SK-N-MC (cell line): ENCODE measurements around the gene C1QL2.

Experiments used
- DNase-seq: peaks from one replicate; pipeline ENCODE4 v3.0.0-alpha.2; 2011; ENCODE audit warnings: low read depth, low spot score
- H3K27ac ChIP-seq: fragments of 200-600 bp; sonication (generic); 2 replicates; pipeline ENCODE4 v1.5.1; 2016; ENCODE audit warnings: mixed run types
- H3K36me3 ChIP-seq: fragments of 200-600 bp; sonication (generic); 2 replicates; pipeline ENCODE4 v1.6.1; 2017; ENCODE audit warnings: antibody characterized with exemption, low read length, mixed read lengths; ENCODE audit not compliant: insufficient read depth
- H3K4me3 ChIP-seq: fragments of 200-600 bp; sonication (generic); 2 replicates; pipeline ENCODE4 v1.5.1; 2016
- H3K9ac ChIP-seq: fragments of 200-600 bp; sonication (generic); 2 replicates; pipeline ENCODE4 v1.8.0; 2017; ENCODE audit warnings: mixed run types, mixed read lengths; ENCODE audit not compliant: insufficient read length
- H3K9me3 ChIP-seq: fragments of 200-600 bp; sonication (generic); 2 replicates; pipeline ENCODE4 v1.6.1; 2017; ENCODE audit warnings: low read depth, mild to moderate bottlenecking, antibody characterized with exemption, low read length, moderate library complexity, mixed read lengths
- EZH2 ChIP-seq: fragments of 200-600 bp; sonication (generic); IDR thresholded peaks from one replicate; pipeline ENCODE4 v1.6.1; 2017; ENCODE audit warnings: antibody characterized with exemption
- FOXP2 ChIP-seq: optimal IDR thresholded peaks from 2 replicates; pipeline ENCODE3; 2011; ENCODE audit warnings: mild to moderate bottlenecking, moderate library complexity; ENCODE audit not compliant: insufficient read depth; ENCODE audit errors: extremely low read length, control extremely low read depth
- POLR2AphosphoS5 ChIP-seq: IDR thresholded peaks from 2 replicates; pipeline ENCODE4 v1.6.1; 2012; ENCODE audit warnings: mild to moderate bottlenecking, low read depth, low read length, borderline replicate concordance

Gene C1QL2

GRCh38 chr2:119197529-119198239 lies 39.1 kb upstream of the C1QL2 start:
- Histone ChIP-seq H3K4me3 (no peak overlapping the region), H3K9ac (no peak overlapping the region), H3K9me3 (0 out of 2 replicates have a peak, but pooled peaks cover 4% of the 10 kb centered on the region), H3K36me3 (no peaks in the 10 kb centered on the region), H3K27ac (peak overlapping the region; percentile 3)
- DNase-seq = no peak
- TF ChIP-seq FOXP2 = no peak
- TF ChIP-seq EZH2 = no peak
- TF ChIP-seq POLR2AphosphoS5 = no peak

GRCh38 chr2:119197126-119197405 lies 38.5 kb upstream of the C1QL2 start:
- H3K9ac ChIP-seq = no peak overlapping the region
- DNase-seq = no peak
- 0 out of 2 replicates have a peak overlapping the region, but pooled peaks have one; percentile 3 for H3K27ac ChIP-seq
- H3K36me3 ChIP-seq = no peaks in the 10 kb centered on the region
- H3K4me3 ChIP-seq = no peak overlapping the region
- H3K9me3 ChIP-seq = 0 out of 2 replicates have a peak, but pooled peaks cover 4% of the 10 kb centered on the region
- TF ChIP-seq EZH2 = no peak
- TF ChIP-seq POLR2AphosphoS5 = no peak
- no peak for TF ChIP-seq FOXP2

GRCh38 chr2:119196301-119197125 lies 38.0 kb upstream of the C1QL2 start:
- DNase-seq = no peak
- TF ChIP-seq FOXP2 = no peak
- TF ChIP-seq POLR2AphosphoS5 = no peak
- no peak for TF ChIP-seq EZH2
- H3K9ac ChIP-seq = no peak overlapping the region

GRCh38 chr2:119195887-119196286 lies 37.3 kb upstream of the C1QL2 start:
- no peak overlapping the region for H3K4me3 ChIP-seq
- no peak overlapping the region for H3K27ac ChIP-seq
- no peak for TF ChIP-seq EZH2
- H3K36me3 ChIP-seq = no peaks in the 10 kb centered on the region
- no peak overlapping the region for H3K9ac ChIP-seq
- H3K9me3 ChIP-seq = 0 out of 2 replicates have a peak, but pooled peaks cover 4% of the 10 kb centered on the region
- DNase-seq = no peak

More at GRCh38 chr2:119196301-119197125, 38.0 kb upstream of the C1QL2 start:
- Histone ChIP-seq H3K9me3 (0 out of 2 replicates have a peak, but pooled peaks cover 4% of the 10 kb centered on the region), H3K4me3 (no peak overlapping the region), H3K27ac (no peak overlapping the region), H3K36me3 (no peaks in the 10 kb centered on the region)

- Histone ChIP-seq H3K4me3 (no peak overlapping the region), H3K36me3 (no peaks in the 10 kb centered on the region), H3K27ac (peak overlapping the region; percentile 96)
These were observed 36.5 kb upstream of the C1QL2 start for GRCh38 chr2:119195001-119195400.

GRCh38 chr2:119192893-119193292 lies 34.3 kb upstream of the C1QL2 start:
- no peak for DNase-seq
- Histone ChIP-seq H3K9me3 (0 out of 2 replicates have a peak, but pooled peaks cover 4% of the 10 kb centered on the region), H3K36me3 (no peaks in the 10 kb centered on the region), H3K27ac (peak overlapping the region; percentile 95), H3K4me3 (no peak overlapping the region), H3K9ac (no peak overlapping the region)
- no peak for TF ChIP-seq POLR2AphosphoS5
- TF ChIP-seq EZH2 = no peak
- no peak for TF ChIP-seq FOXP2

More at GRCh38 chr2:119195001-119195400, 36.5 kb upstream of the C1QL2 start:
- no peak for DNase-seq
- no peak for TF ChIP-seq EZH2
- TF ChIP-seq POLR2AphosphoS5 = no peak
- TF ChIP-seq FOXP2 = no peak
- Histone ChIP-seq H3K9me3 (0 out of 2 replicates have a peak, but pooled peaks cover 4% of the 10 kb centered on the region), H3K9ac (no peak overlapping the region)

GRCh38 chr2:119190321-119191111 lies 32.0 kb upstream of the C1QL2 start:
- no peak for DNase-seq
- Histone ChIP-seq H3K9ac (no peak overlapping the region), H3K4me3 (no peak overlapping the region), H3K36me3 (no peaks in the 10 kb centered on the region), H3K27ac (no peak overlapping the region), H3K9me3 (0 out of 2 replicates have a peak, but pooled peaks cover 4% of the 10 kb centered on the region)
- TF ChIP-seq EZH2 = no peak
- no peak for TF ChIP-seq FOXP2
- no peak for TF ChIP-seq POLR2AphosphoS5

- no peaks in the 10 kb centered on the region for H3K9me3 ChIP-seq
- no peak overlapping the region for H3K27ac ChIP-seq
- no peaks in the 10 kb centered on the region for H3K36me3 ChIP-seq
- no peak for DNase-seq
- TF ChIP-seq FOXP2 (no peak), POLR2AphosphoS5 (no peak), EZH2 (no peak)
- H3K9ac ChIP-seq = no peak overlapping the region
- no peak overlapping the region for H3K4me3 ChIP-seq
These were observed 26.0 kb upstream of the C1QL2 start for GRCh38 chr2:119184512-119184911.
